ENCODE results near the gene FBXO7. TPM values are rescaled to one million over a fixed set of nuclear protein-coding genes. Genes with fewer than 3 reads are reported as not detected.

FBXO7 gene
- total RNA-seq = 100 to 1,000 TPM in 2 of 6 donors, 10 to 100 TPM in 4; 69.9 to 115 (median 85.4) TPM

GRCh38 chr22:32474635-32475467 is at the start of gene FBXO7:
TSS of gene FBXO7 (plus strand) at chr22:32474811. CDS start at chr22:32475003, 192 bp downstream.
- 0 to 1% methylated on average over 9 to 29 of the region's 92 CpGs for WGBS, 2 donors

GRCh38 chr22:32426881-32427280 is 47.7 kb upstream of the FBXO7 start:
- 69 to 76% methylated on average over 4 of the region's 4 CpGs for WGBS, 2 donors
- TF ChIP-seq EP300 (IDR thresholded peaks at IDR 0.05) = no peak
- no peak for TF ChIP-seq POLR2A (IDR thresholded peaks at IDR 0.05)
- no peak for TF ChIP-seq CTCF (IDR thresholded peaks at IDR 0.05)
- TF ChIP-seq POLR2AphosphoS5 (IDR thresholded peaks at IDR 0.05) = no peak
- H3K36me3 ChIP-seq = no peaks in the 10 kb centered on the region
- ATAC-seq (ENCODE audit: low FRiP score in 2 of 2) (no peak), DNase-seq (no peak)
- no peak overlapping the region for H3K27ac ChIP-seq
- no peaks in the 10 kb centered on the region for H3K4me1 ChIP-seq
- H3K27me3 ChIP-seq = no peaks in the 10 kb centered on the region
- no peaks in the 10 kb centered on the region for H3K9me3 ChIP-seq
- no peak overlapping the region for H3K4me3 ChIP-seq

More at GRCh38 chr22:32474635-32475467, at the start of gene FBXO7:
- Histone ChIP-seq H3K27me3 (no peaks in the 10 kb centered on the region), H3K27ac (peak within 1 kb of the TSS; percentile 95 to 100 (median 98)), H3K36me3 (peaks cover 0 to 6% (median 0%) of the 10 kb centered on the region in 4 donors), H3K4me3 (peak within 1 kb of the TSS; percentile 75 to 85 (median 85)), H3K4me1 (peaks cover 18 to 55% (median 28%) of the 10 kb centered on the region in 4 donors), H3K9me3 (no peaks in the 10 kb centered on the region)
- peak; percentile 93 to 98 for DNase-seq
- TF ChIP-seq POLR2A (IDR thresholded peaks at IDR 0.05) (peak in 3 of 4 donors; percentile 75 to 86 (median 85)), POLR2AphosphoS5 (IDR thresholded peaks at IDR 0.05) (peak; percentile 61 to 75), CTCF (IDR thresholded peaks at IDR 0.05) (peak in 5 of 6 experiments; percentile 31 to 60 (median 56)), EP300 (IDR thresholded peaks at IDR 0.05) (no peak)
- peak; percentile 95 to 96 for ATAC-seq (ENCODE audit: low FRiP score in 2 of 2)

- no peak overlapping the region for H3K27ac ChIP-seq
- no peak for DNase-seq
- TF ChIP-seq CTCF (IDR thresholded peaks at IDR 0.05) = no peak
- no peak for TF ChIP-seq POLR2AphosphoS5 (IDR thresholded peaks at IDR 0.05)
- TF ChIP-seq EP300 (IDR thresholded peaks at IDR 0.05) = no peak
- TF ChIP-seq POLR2A (IDR thresholded peaks at IDR 0.05) = no peak
- H3K9me3 ChIP-seq = no peaks in the 10 kb centered on the region
- no peak overlapping the region for H3K4me3 ChIP-seq
- ATAC-seq (ENCODE audit: low FRiP score in 2 of 2) = no peak
- H3K4me1 ChIP-seq = no peaks in the 10 kb centered on the region
- no peaks in the 10 kb centered on the region for H3K27me3 ChIP-seq
- WGBS, 2 donors = 78 to 86% methylated on average over 1 of the region's 1 CpG
- no peaks in the 10 kb centered on the region for H3K36me3 ChIP-seq
These were observed 44.3 kb upstream of the FBXO7 start for GRCh38 chr22:32430352-32430751.

GRCh38 chr22:32444068-32444467 is 30.5 kb upstream of the FBXO7 start:
- H3K27me3 ChIP-seq = no peaks in the 10 kb centered on the region
- no peak for DNase-seq

More at GRCh38 chr22:32444068-32444467, 30.5 kb upstream of the FBXO7 start:
- 47 to 61% methylated on average over 6 of the region's 6 CpGs for WGBS, 2 donors
- ATAC-seq (ENCODE audit: low FRiP score in 2 of 2) = no peak
- no peaks in the 10 kb centered on the region for H3K36me3 ChIP-seq
- TF ChIP-seq POLR2A (IDR thresholded peaks at IDR 0.05) (no peak), EP300 (IDR thresholded peaks at IDR 0.05) (no peak), CTCF (IDR thresholded peaks at IDR 0.05) (no peak), POLR2AphosphoS5 (IDR thresholded peaks at IDR 0.05) (no peak)
- no peaks in the 10 kb centered on the region for H3K9me3 ChIP-seq
- H3K4me3 ChIP-seq = no peak overlapping the region
- peaks cover 0 to 3% (median under 1%) of the 10 kb centered on the region in 4 donors for H3K4me1 ChIP-seq
- no peak overlapping the region for H3K27ac ChIP-seq

Data from upper lobe of left lung (tissue), 6 donors.